ENCODE results near the gene A4GALT. TPM values are rescaled to one million over a fixed set of nuclear protein-coding genes. Genes with fewer than 3 reads are reported as not detected.
"Not testable (repeated sequence)": the region's sequence is repeated elsewhere in the genome, so short reads cannot be mapped to it uniquely, and the experiment has no call there.

Gene A4GALT
- total RNA-seq, 2 donors from 2014 or later = not detected

DNA sequence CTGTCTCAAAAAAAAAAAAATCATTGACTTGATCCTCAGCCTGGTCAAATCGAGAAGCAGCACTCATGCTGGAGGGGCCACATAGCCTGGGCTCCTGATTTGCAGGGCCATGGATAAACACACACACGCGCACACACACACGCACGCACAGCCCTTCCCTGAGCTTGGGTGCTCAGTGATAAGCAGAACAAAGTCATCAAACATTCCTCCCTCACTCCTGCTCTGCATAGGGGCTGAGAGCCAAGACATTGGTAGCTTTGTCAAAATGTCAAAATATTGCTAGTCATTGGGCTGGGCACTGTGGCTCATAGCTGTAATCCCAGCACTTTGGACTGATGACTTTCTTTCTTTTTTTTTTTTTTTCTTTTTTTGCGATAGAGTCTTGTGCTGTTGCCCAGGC lies 34.0 kb upstream of the A4GALT start:
- DNase-seq = no peak
- Mint-ChIP-seq H3K27ac (no peak overlapping the region), H3K4me3 (no peak overlapping the region), H3K27me3 (peaks cover 18% of the 10 kb centered on the region), H3K36me3 (ENCODE audit: low read depth) (no peaks in the 10 kb centered on the region), H3K4me1 (no peaks in the 10 kb centered on the region)
- ATAC-seq = no peak
- H3K9me3 ChIP-seq (ENCODE audit: control insufficient read depth, low read length, poor library complexity, severe bottlenecking) = no peaks in the 10 kb centered on the region

GRCh38 chr22:42752912-42753311 lies 32.2 kb upstream of the A4GALT start:
- no peak for DNase-seq
- H3K9me3 ChIP-seq (ENCODE audit: control insufficient read depth, low read length, poor library complexity, severe bottlenecking) = no peaks in the 10 kb centered on the region
- Mint-ChIP-seq H3K4me3 (no peak overlapping the region), H3K36me3 (ENCODE audit: low read depth) (no peaks in the 10 kb centered on the region), H3K27ac (no peak overlapping the region), H3K27me3 (peaks cover 11% of the 10 kb centered on the region), H3K4me1 (no peaks in the 10 kb centered on the region)
- no peak for ATAC-seq

- H3K9me3 ChIP-seq (ENCODE audit: control insufficient read depth, low read length, poor library complexity, severe bottlenecking) = no peaks in the 10 kb centered on the region
- DNase-seq (no peak), ATAC-seq (no peak)
- H3K36me3 Mint-ChIP-seq (ENCODE audit: low read depth) = no peaks in the 10 kb centered on the region
- H3K4me3 Mint-ChIP-seq = no peak overlapping the region
- peaks cover 5% of the 10 kb centered on the region for H3K27me3 Mint-ChIP-seq
- no peaks in the 10 kb centered on the region for H3K4me1 Mint-ChIP-seq
- H3K27ac Mint-ChIP-seq = no peak overlapping the region
Measured at GRCh38 chr22:42752230-42752746, 31.6 kb upstream of the A4GALT start.

DNA sequence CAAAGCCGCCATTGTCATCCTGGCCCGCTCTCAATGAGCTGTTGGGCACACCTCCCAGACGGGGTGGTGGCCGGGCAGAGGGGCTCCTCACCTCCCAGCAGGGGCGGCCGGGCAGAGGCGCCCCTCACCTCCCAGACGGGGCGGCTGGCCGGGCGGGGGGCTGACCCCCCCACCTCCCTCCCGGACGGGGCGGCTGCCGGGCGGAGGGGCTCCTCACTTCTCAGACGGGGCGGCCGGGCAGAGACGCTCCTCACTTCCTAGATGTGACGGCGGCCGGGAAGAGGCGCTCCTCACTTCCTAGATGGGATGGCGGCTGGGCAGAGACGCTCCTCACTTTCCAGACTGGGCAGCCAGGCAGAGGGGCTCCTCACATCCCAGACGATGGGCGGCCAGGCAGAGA lies 29.8 kb upstream of the A4GALT start:
- H3K27ac Mint-ChIP-seq; H3K4me3 Mint-ChIP-seq; H3K36me3 Mint-ChIP-seq (ENCODE audit: low read depth); ATAC-seq; H3K27me3 Mint-ChIP-seq; DNase-seq; H3K9me3 ChIP-seq (ENCODE audit: control insufficient read depth, low read length, poor library complexity, severe bottlenecking); H3K4me1 Mint-ChIP-seq: not testable (repeated sequence)

- H3K9me3 ChIP-seq (ENCODE audit: control insufficient read depth, low read length, poor library complexity, severe bottlenecking) = no peaks in the 10 kb centered on the region
- Mint-ChIP-seq H3K4me3 (no peak overlapping the region), H3K36me3 (ENCODE audit: low read depth) (no peaks in the 10 kb centered on the region), H3K4me1 (no peaks in the 10 kb centered on the region), H3K27me3 (peaks cover 15% of the 10 kb centered on the region), H3K27ac (no peak overlapping the region)
- ATAC-seq (no peak), DNase-seq (no peak)
Measured at GRCh38 chr22:42747701-42748513, 27.2 kb upstream of the A4GALT start.

GRCh38 chr22:42745118-42745517 lies 24.4 kb upstream of the A4GALT start:
- H3K9me3 ChIP-seq (ENCODE audit: control insufficient read depth, low read length, poor library complexity, severe bottlenecking) = no peaks in the 10 kb centered on the region
- ATAC-seq (no peak), DNase-seq (no peak)
- H3K4me1 Mint-ChIP-seq = peaks cover 3% of the 10 kb centered on the region
- peaks cover 27% of the 10 kb centered on the region for H3K27me3 Mint-ChIP-seq
- no peak overlapping the region for H3K4me3 Mint-ChIP-seq
- no peaks in the 10 kb centered on the region for H3K36me3 Mint-ChIP-seq (ENCODE audit: low read depth)
- no peak overlapping the region for H3K27ac Mint-ChIP-seq

- Mint-ChIP-seq H3K27me3 (peaks cover 36% of the 10 kb centered on the region), H3K4me1 (peaks cover 3% of the 10 kb centered on the region), H3K4me3 (no peak overlapping the region), H3K36me3 (ENCODE audit: low read depth) (no peaks in the 10 kb centered on the region), H3K27ac (no peak overlapping the region)
- ATAC-seq = no peak
- H3K9me3 ChIP-seq (ENCODE audit: control insufficient read depth, low read length, poor library complexity, severe bottlenecking) = no peaks in the 10 kb centered on the region
- no peak for DNase-seq
Measured at GRCh38 chr22:42743501-42743991, 22.9 kb upstream of the A4GALT start.

GRCh38 chr22:42742940-42743339 lies 22.3 kb upstream of the A4GALT start:
- DNase-seq = no peak
- no peak for ATAC-seq
- Mint-ChIP-seq H3K27me3 (peaks cover 36% of the 10 kb centered on the region), H3K36me3 (ENCODE audit: low read depth) (no peaks in the 10 kb centered on the region), H3K27ac (no peak overlapping the region), H3K4me1 (peaks cover 3% of the 10 kb centered on the region), H3K4me3 (no peak overlapping the region)
- H3K9me3 ChIP-seq (ENCODE audit: control insufficient read depth, low read length, poor library complexity, severe bottlenecking) = no peaks in the 10 kb centered on the region

DNA sequence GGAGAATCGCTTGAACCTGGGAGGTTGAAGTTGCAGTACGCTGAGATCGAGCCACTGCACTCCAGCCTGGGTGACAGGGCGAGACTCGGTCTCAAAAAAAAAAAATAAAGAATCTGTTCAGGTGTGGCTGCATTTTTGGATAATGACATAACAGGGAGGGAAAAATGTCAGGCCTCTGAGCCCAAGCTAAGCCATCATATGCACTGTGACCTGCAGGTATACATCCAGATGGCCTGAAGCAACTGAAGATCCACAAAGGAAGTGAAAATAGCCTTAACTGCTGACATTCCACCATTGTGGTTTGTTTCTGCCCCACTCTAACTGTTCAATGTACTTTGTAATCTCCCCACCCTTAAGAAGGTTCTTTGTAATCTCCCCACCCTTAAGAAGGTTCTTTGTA lies 19.6 kb upstream of the A4GALT start:
- H3K27ac Mint-ChIP-seq; H3K36me3 Mint-ChIP-seq (ENCODE audit: low read depth); DNase-seq; ATAC-seq; H3K4me1 Mint-ChIP-seq; H3K9me3 ChIP-seq (ENCODE audit: control insufficient read depth, low read length, poor library complexity, severe bottlenecking); H3K4me3 Mint-ChIP-seq: not testable (repeated sequence)
- peaks cover 51% of the 10 kb centered on the region for H3K27me3 Mint-ChIP-seq

- no peaks in the 10 kb centered on the region for H3K4me1 Mint-ChIP-seq
- no peak overlapping the region for H3K4me3 Mint-ChIP-seq
- peaks cover 21% of the 10 kb centered on the region for H3K27me3 Mint-ChIP-seq
- no peak for DNase-seq
- H3K9me3 ChIP-seq (ENCODE audit: control insufficient read depth, low read length, poor library complexity, severe bottlenecking) = no peaks in the 10 kb centered on the region
- no peak overlapping the region for H3K27ac Mint-ChIP-seq
- H3K36me3 Mint-ChIP-seq (ENCODE audit: low read depth) = no peaks in the 10 kb centered on the region
- ATAC-seq = no peak
Measured at GRCh38 chr22:42734406-42734805, 13.7 kb upstream of the A4GALT start.

DNA sequence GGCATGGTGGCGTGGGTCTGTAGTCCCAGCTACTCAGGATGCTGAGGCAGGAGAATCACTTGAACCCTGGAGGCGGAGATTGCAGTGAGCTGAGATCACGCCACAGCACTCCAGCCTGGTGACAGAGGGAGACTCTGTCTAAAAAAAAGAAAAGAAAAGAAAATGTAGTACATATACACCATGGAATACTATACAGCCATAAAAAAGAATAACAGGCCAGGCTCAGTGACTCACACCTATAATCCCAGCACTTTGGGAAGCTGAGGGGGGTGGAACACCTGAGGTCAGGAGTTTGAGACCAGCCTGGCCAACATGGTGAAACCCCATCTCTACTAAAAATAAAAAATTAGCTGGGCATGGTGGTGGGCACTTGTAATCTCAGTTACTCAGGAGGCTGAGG lies 12.7 kb upstream of the A4GALT start:
- not testable (repeated sequence) for H3K36me3 Mint-ChIP-seq (ENCODE audit: low read depth); H3K4me1 Mint-ChIP-seq; H3K9me3 ChIP-seq (ENCODE audit: control insufficient read depth, low read length, poor library complexity, severe bottlenecking); ATAC-seq; H3K4me3 Mint-ChIP-seq; H3K27ac Mint-ChIP-seq; DNase-seq
- peaks cover 15% of the 10 kb centered on the region for H3K27me3 Mint-ChIP-seq

- Mint-ChIP-seq H3K4me1 (no peaks in the 10 kb centered on the region), H3K36me3 (ENCODE audit: low read depth) (peaks cover 3% of the 10 kb centered on the region), H3K4me3 (no peak overlapping the region), H3K27me3 (peaks cover 19% of the 10 kb centered on the region), H3K27ac (no peak overlapping the region)
- no peak for DNase-seq
- H3K9me3 ChIP-seq (ENCODE audit: control insufficient read depth, low read length, poor library complexity, severe bottlenecking) = no peaks in the 10 kb centered on the region
- no peak for ATAC-seq
Measured at GRCh38 chr22:42732081-42732480, 11.4 kb upstream of the A4GALT start.

GRCh38 chr22:42726811-42727210 lies 6.1 kb upstream of the A4GALT start:
- Mint-ChIP-seq H3K27me3 (peaks cover 47% of the 10 kb centered on the region), H3K36me3 (ENCODE audit: low read depth) (peaks cover 3% of the 10 kb centered on the region), H3K4me1 (no peaks in the 10 kb centered on the region), H3K4me3 (no peak overlapping the region), H3K27ac (no peak overlapping the region)
- no peaks in the 10 kb centered on the region for H3K9me3 ChIP-seq (ENCODE audit: control insufficient read depth, low read length, poor library complexity, severe bottlenecking)
- DNase-seq (no peak), ATAC-seq (no peak)
